Endometrial microvascular endothelial cells (primary cell): ENCODE measurements around the gene GUCA2A. TPM values are rescaled to one million over a fixed set of nuclear protein-coding genes. Genes with fewer than 3 reads are reported as not detected.

Experiments used
- in situ Hi-C: cut with HindIII; loops from 2 replicates; pipeline ENCODE4 v1.10.0; 2017; ENCODE audit warnings: low sequenced_read_pairs, low pct_unique_long_range_greater_than_20kb; ENCODE audit errors: inconsistent ontology term
- total RNA-seq: library from RNA; depleted of rRNA; stranded (reverse); fragments of >200 nt; gene quantifications from one replicate; pipeline ENCODE4 v1.2.3, GENCODE V29; 2015; ENCODE audit errors: inconsistent ontology term

The GUCA2A gene
- total RNA-seq, 1 donor from 2014 or later: not detected

- in situ Hi-C loops: no loop called here
These were observed 24.4 kb downstream of the GUCA2A start for GRCh38 chr1:42140191-42140590.

DNA sequence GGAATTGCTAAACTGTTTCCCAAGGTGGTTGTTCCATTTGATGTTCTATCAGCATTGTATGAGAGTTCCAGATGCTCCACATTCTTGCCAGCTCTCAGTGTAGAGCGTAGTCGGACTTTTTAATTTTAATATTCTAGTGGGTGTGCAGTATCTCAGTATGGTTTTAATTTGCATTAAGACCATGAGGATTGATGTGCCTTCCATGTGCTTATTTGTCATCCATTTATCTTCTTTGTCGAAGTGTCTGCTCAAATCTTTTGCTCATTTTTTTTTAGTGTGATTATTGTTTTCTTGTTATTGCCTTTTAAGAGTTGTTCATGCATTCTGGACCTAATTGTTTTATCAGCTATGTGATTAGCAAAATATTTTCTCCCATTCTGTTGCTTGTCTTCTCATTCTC lies 25.1 kb downstream of the GUCA2A start:
- in situ Hi-C loops: no loop called here

DNA sequence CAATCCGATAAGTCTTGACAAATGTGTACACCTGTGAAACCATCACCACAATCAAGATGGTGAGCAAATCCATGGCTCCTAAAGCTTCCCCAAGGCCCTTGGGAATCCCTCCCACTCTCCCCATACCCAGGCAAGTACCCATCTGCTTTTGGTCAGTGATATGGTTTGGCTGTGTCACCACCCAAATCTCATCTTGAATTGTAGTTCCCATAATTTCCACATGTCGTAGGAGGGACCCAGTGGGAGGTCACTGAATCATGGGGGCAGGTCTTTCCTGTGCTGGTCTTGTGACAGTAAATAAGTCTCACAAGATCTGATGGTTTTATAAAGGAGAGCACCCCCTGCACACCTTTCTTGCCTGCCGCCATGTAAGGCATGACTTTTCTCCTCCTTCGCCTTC lies 26.0 kb downstream of the GUCA2A start:
- in situ Hi-C loops: no loop called here

GRCh38 chr1:42137766-42138165 lies 26.8 kb downstream of the GUCA2A start:
- in situ Hi-C loops: no loop called here

DNA sequence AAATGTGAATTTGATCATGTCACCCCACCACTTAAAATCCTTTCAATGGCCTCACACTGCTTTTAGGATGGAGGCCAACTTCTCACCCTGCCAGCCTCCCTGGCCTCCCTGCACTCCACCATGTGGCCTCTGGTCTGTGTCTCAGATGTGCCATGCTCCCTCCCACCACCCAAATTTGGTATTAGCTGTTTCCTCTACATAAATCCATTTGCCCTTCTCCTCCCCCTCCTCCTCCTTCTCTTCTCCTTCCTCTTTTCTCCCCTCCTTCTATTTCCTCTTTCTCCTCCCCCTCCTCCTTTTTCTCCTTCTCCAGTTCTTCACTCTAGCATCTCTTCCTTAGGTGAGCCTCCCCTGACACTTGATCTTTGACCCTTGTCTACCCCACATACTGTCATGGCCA lies 28.1 kb downstream of the GUCA2A start:
- in situ Hi-C loops: no loop called here

DNA sequence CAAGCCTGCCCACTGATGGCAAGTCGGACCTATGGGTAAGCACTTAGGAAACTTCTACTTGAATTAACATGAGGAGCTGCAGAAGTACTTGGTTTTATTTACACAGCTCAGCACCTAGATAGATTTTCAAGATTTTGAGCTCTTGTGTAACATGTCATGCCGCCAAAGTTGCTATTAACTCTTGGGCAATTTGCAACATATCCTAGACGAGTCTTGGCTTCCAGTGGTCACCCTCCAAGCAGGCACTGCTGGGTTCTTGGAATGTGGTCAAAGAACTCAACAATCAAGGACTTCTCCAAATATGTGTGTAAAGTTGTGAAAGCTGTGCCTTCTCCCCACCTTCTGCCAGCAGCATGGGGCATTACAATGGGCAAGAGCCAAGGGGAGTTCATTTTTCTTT lies 29.1 kb downstream of the GUCA2A start:
- in situ Hi-C loops: no loop called here

- in situ Hi-C loops: no loop called here
These were observed 30.6 kb downstream of the GUCA2A start for GRCh38 chr1:42133809-42134526.

DNA sequence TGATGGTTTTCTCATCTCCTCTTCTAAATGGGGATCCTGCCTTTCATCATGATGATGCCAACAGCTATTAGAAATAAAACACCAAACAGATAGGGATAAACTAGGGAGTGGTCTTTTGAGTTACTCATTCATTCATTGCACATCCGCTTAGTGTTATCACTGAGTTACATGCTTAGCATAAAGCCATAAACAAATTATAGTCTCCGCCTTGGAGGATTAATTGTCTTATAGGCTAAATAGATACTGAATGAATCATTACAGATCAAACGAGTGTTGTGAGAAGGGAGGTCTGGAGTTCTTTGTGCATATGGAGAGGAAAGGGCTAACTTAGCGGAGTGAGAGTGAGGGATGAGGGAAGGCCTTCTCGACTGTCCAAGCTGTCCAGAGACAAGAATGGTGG lies 31.2 kb downstream of the GUCA2A start:
- in situ Hi-C loops: no loop called here

GRCh38 chr1:42130061-42130660 lies 34.4 kb downstream of the GUCA2A start:
- in situ Hi-C loops: no loop called here

DNA sequence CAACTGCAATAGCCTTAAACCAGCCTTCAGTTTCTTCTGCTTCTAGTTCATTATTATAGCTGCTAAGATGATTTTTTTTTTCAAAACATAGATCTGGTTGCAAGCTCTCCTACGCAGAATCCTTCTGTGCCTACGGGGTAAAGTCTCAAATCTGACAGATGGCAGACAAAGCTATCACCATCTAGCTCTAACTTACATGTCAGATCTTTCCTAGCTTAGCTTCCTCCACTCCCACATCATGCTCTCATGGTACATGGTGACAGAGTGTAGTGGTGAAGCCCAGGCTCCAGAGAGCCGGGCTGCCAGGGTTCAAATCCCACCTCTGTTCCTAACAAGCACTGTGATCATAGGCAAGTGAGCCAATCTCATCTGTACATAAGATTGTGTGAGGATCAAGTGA lies 35.6 kb downstream of the GUCA2A start:
- in situ Hi-C loops: no loop called here

- in situ Hi-C loops: no loop called here
These were observed 36.0 kb downstream of the GUCA2A start for GRCh38 chr1:42128499-42128898.

GRCh38 chr1:42127767-42128166 lies 36.8 kb downstream of the GUCA2A start:
- in situ Hi-C loops: no loop called here

DNA sequence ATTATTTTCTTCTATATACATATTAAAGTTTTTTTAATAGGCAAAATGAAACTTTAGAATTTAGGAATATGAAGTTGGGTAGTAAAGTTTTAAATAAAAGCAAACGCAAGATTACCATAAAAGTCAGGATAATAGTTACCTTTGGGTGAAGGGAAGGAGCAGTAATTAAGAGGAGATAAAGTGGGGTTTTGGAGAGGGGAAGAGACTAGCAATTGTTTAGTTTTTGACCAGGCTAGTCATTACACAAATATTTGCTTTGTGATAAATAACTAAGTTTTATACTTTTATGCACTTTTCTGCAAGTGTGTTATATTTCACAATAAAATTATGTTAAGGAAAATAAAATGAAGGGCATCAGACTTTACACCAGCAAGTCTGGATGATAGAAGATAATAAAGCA lies 39.0 kb downstream of the GUCA2A start:
- in situ Hi-C loops: no loop called here

DNA sequence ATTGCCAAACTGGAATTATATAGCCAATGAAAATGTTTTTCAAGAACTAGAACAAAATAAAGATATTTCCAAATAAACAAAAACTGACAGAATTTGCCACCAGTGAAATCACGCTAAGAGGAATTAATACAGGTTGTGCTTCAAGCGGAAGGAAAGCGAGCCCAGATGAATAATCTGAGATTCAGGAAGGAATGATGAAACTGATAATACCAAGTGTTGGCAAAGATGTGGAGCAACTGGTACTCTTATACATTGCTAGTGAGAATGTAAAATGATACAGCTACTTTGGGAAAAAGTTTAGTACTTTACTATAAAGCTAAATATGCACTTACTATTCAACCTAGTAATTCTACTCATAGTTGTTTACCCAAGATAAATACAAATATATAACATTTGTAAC lies 42.1 kb downstream of the GUCA2A start:
- in situ Hi-C loops: no loop called here

DNA sequence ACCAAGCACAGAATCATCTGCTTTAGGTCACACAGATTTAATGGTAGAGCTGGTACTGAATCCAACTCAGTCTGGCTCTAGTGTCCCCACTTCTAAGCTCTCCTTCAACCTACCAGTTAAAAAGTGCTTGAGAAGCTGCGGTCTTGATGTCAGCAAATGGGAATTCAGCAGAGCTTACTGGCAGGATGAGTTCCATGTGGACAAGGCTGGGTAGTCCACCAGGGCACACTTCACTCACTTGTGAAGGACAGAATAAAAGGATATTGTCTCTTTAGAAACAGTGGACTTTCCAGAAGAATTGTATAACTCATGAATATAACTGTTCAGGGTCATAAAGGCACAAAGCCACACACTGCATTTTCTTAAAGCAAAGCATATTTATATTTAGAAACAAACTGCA lies 46.4 kb downstream of the GUCA2A start:
- in situ Hi-C loops: no loop called here

DNA sequence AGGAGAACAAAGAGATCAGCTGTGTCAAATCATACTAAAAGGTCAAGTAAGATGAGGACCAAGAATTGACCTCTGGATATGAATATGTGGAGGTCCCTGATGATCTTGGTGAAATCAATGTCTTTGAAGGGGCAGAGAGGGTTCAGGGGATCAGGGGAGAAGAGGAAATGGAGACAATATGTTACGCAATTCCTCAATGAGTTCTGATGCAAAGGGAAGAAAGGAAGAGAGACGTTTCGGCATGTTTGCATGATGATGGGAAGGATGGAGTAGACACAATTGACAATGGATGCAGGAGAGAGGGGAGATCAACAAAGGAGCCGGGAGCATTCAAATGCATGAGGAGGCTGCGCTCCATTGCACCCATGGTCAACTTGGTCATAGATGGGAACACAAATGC lies 47.3 kb downstream of the GUCA2A start:
- in situ Hi-C loops: no loop called here

- in situ Hi-C loops: no loop called here
These were observed 50.3 kb downstream of the GUCA2A start for GRCh38 chr1:42114229-42114628.
